Forelimb muscle (tissue), 1 donor: Measurements from ENCODE around the gene HSPA6. TPM values are rescaled to one million over a fixed set of nuclear protein-coding genes. Genes with fewer than 3 reads are reported as not detected.
"Not testable (repeated sequence)": the region's sequence is repeated elsewhere in the genome, so short reads cannot be mapped to it uniquely, and the experiment has no call there.

Source experiments
- DNase-seq: peaks from one replicate; pipeline ENCODE4 v3.0.0-alpha.2; 2013; ENCODE audit warnings: low read depth
- polyA plus RNA-seq: library from polyadenylated mRNA; unstranded; fragments of 120-200 nt; gene quantifications from one replicate; pipeline ENCODE4 v1.2.1, GENCODE V29; 2013; ENCODE audit not compliant: insufficient read length

Gene HSPA6
- 0.57 TPM for polyA plus RNA-seq

DNA sequence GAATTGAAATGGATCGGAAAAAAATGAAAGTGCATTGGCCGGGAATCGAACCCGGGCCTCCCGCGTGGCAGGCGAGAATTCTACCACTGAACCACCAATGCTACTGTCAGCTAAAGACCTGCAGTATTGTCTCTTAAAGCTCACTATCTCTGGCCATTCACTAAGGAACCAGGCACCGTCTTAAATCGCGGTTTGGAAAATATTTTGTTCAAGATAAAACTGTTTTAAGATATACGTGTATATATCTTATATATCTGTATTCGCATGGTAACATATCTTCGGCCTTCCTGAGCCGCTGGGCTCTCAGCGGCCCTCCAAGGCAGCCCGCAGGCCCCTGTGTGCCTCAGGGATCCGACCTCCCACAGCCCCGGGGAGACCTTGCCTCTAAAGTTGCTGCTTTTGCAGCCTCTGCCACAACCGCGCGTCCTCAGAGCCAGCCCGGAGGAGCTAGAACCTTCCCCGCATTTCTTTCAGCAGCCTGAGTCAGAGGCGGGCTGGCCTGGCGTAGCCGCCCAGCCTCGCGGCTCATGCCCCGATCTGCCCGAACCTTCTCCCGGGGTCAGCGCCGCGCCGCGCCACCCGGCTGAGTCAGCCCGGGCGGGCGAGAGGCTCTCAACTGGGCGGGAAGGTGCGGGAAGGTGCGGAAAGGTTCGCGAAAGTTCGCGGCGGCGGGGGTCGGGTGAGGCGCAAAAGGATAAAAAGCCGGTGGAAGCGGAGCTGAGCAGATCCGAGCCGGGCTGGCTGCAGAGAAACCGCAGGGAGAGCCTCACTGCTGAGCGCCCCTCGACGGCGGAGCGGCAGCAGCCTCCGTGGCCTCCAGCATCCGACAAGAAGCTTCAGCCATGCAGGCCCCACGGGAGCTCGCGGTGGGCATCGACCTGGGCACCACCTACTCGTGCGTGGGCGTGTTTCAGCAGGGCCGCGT lies at the start of gene HSPA6:
Gene HSPA6, plus strand, starts transcription at position 724 of the 925 bp plus-strand sequence. Its CDS starts 119 bp downstream, at position 843.
- peak; percentile 89 for DNase-seq

DNA sequence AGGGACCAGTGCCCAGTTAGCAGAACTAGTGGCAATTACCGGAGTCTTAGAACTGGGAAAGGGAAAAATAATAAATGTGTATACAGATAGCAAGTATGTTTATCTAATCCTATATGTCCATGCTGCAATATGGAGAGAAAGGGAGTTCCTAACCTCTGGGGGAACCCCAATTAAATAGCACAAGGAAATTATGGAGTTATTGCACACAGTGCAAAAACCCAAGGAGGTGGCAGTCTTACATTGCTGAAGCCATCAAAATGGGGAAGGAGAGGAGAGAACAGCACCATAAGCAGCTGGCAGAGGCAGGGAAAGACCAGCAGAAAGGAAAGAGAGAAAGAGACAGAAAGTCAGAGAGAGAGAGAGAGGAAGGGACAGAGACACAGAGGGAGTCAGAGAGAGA lies 46.6 kb upstream of the HSPA6 start:
- DNase-seq, result not testable (repeated sequence)

DNA sequence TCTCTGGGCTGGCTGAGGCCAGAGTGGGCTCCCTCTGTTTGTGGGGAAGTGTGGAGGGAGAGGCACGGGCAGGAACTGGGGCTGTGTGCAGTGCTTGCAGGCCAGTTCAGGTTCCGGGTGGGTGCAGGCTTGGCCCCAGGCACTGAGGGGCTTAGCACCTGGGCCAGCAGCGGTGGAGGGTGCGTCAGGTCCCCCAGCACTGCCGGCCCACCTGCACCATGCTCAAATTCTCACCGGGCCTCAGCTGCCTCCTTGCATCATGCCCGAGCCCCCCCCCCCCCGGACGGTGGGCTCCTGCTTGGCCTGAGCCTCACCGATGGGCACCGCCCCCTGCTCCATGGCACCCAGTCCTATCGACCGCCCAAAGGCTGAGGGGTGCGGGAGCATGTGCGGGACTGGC lies 45.4 kb upstream of the HSPA6 start:
- DNase-seq, result no peak

DNA sequence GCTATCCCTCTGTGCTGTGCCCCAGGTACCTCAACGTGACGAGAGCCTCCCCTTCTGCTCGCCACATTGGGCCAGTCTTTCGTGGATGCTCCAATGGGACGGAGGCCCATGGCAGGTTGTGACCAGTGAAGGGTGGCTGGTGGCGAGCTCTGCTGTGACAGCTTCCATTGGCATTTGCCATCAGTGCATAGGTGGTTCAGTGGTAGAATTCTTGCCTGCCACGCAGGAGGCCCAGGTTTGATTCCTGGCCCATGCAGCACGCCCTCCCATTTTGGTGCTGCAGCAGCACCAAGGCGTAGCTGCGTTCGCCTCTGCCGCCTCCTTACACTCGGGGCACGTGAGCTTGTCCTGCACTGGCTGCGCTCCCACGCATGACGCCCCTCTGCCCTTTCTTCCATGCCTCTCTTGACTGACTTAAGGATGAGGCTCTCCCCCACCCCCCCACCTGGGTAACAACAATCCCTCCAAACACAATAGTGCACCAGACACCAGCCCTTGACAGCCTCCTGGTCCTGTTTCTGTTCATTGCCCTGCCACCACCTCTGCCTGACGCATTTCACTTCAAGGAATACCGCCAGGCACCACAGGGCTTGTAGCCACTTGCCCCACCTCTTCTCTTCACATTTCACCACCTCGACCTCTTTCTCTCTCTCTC lies 43.8 kb upstream of the HSPA6 start:
- no peak for DNase-seq

DNA sequence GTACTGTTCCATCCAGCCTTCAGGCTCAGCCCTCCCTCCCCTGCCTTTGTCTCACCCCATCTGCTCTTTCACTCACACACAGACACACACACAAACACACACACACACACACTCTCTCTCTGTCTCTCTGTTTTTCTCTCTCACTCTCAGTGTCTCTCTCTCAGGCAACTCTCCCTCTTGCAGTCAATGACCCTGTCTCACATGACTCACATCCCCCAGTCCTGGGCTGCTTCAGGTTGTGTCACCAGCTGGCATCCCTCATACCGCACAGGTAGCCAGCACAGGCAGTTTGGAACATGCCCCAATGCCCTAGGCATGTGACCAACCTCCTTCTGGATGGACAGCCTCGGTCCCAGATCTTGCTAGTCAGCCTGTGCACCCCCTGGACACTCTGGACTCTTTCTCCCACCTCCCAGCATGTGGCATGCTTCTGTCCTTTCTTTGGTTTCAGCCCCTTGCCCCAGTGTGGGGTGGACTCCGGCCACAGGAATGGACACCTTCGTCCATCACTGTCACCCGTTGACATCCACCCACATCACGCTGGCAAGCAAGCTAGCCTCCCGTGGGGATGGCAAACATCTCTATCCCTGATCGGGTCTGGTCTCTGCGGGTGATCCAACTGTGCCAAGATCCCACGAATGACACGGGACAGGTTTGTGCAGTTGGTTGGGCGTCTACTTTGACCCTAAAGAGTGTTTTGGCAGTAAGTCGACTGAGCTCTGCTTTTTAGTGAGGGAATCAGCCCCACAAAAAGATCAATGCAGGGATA lies 42.5 kb upstream of the HSPA6 start:
- no peak for DNase-seq

DNA sequence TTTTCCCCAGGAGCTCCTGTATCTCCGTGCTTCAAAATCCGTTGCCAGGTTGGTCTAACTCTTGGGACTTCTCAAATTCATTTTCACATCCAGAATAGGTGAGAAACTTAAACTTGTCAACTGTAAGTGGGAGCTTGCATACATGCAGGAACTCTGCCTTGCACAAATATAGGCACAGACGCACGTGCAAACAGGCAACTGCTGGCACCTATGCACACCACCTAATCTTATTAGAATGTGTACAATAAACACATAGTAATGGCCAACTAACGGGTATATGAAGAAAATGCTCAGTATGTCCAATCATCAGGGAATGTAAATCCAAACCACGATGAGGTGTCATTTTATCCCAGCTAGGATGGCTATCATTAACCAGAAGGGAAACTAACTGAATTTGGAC lies 41.7 kb upstream of the HSPA6 start:
- no peak for DNase-seq

DNA sequence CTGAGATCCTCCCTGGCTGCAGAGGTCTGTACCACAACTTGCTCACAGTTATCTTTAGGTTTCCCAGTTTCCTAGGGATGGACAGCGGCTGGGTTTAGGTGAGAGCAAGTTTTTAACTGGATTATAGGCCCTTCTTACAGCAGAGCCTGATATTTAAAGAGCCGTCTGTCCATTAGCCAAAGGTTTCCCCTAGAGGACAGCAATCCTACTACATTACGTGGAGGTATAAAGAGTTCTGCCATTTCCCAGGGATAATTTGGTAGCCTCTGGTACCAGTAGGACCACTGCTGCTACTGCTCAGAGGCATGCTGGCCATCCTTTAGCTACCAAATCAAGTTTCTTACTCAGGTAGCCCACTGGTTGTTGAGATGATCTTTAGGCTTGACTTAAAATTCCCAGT lies 41.0 kb upstream of the HSPA6 start:
- DNase-seq, result no peak

DNA sequence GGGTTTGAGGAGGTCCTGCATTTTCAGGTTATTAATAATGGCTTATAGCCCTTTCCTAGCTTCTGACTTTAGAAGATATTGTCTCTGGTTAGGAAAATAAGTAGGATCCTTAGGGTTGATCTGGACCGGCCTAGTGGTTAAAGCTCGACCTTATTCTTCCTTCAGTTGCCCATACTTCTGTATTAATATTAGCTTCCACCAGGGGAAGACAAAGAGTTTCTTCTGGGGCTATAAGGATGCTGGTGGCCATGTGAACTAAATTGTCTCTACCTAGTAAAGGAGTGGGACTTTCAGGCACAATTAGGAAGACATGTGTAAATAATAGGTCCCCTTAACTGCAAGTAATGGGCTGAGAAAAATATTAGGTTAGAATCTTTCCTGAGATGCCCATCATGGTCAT lies 39.7 kb upstream of the HSPA6 start:
- DNase-seq, result no peak

DNA sequence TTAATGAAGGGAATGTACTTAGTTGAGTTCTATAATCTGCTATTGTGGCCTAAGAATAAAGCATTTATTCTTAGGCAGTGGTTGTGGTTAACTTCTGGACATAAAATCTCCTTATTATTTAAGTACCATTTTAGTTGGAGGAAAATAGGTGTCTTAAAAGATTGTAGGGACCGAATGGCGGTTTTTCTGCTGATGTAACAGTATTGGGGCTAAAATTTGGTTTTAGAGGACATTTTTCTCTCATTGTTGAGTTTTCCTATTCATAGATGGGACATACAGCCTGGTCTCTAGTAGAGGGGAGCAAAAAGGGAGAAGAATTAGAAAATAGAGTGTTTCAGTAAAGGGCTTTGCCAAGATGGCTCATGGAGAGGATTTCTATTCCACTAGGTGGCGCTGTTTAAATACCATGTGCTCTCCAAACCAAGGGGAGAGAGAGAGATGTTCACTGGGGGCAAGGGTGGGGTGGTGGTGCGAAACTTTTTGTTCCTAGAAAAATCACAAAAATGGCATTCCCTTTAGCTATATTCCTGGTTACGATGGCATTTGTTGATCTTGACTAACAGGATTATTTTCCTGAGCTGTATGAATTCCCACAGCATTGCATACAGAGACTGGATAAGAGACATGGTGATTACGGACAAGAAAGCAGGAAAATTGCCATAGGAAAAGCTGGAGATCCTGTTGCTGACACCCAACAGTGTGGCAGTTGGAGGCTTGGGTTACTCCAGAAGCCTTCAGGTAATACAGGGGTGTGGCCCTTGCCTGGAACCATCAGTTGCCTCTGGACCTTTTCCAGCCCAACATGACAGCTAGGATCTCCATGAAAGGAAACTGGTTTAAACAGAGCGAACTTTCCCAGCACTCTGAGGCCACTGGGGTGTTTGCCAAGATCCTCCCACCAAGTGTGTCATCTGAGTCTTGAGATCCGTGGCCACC lies 37.3 kb upstream of the HSPA6 start:
- no peak for DNase-seq

DNA sequence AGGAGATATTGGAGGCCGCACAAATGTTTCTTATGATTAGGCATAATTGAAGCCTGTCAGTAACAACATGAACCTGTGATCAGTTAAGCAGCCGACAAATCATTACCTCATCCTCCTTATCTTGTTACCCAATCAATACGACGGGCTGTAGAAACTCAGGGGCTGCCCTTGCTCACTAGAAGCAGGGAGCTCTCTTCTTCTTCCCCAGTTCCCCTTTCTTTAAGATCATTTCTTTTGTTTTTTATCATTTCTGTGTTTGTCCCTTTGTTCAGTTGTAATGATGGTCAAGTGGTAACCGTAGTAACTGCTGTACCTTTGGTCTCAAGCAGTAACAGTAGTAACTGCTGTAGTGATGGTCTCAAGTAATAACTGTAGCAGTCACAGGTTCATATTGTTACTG lies 32.9 kb upstream of the HSPA6 start:
- DNase-seq, result no peak

DNA sequence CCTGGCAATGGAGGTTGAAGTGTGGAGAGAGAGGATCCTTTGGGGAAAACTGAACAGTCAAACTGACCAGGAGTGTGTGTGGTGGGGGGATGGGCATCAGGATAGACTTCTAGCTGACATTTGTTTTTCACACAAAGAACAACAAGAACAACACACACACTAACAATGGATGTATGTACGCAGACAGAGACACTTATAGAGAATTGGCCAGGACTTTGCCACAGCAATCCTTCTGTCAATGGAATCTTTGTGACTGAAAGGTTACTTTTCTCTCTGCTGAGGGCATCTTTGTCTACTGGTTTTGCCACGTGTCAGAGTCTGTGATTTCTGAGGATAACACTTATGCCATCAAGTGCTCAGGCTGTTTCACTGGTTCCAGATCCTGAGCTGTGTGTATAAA lies 31.5 kb upstream of the HSPA6 start:
- no peak for DNase-seq

DNA sequence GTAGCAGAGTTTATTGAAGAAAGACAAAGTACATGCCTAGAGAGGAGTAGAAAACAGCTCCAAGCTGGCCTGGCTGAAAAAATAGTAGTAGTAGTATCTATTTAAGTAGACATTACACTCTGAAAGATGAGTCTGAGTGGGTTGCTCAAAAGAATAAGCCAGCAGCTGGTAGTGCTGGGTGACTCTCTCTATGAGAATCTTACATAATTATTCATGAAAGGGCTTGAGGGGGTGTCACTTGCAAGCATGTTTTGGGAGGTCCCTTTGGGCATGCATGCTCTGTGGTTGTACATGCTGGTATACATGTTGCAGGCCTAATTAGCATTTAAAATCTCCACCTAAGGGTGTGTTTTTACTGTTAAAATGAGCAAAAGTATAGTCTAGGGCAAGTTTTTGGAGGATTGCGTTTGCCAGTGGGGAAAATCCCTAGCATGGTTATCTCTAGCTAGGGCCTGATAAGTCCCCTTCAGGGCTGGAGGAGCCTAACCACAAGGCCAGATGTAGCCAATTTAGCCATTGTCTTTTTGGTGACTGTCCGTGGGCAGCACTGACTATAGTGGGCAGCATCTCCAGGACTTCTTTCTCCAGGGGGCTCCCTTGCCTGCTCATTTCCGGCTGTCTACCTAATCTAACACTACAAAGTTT lies 30.1 kb upstream of the HSPA6 start:
- DNase-seq, result no peak

DNA sequence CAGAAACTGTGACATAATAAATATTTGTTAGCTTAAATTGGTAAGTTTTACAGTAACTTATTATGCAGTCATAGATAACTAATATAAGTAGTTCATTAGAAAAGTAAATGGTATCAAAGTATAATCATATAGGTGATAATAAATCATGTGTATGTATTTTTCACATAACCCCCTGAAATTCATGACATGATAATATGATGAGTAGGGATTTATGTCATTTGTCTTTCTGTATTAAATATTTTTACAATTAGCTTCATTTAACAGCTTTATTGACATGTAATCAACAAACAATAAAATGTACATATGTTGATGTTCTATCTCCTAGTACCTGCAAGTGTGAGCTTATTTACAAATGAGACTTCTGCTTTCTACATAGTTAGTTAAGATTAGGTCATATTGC lies 28.9 kb upstream of the HSPA6 start:
- no peak for DNase-seq

DNA sequence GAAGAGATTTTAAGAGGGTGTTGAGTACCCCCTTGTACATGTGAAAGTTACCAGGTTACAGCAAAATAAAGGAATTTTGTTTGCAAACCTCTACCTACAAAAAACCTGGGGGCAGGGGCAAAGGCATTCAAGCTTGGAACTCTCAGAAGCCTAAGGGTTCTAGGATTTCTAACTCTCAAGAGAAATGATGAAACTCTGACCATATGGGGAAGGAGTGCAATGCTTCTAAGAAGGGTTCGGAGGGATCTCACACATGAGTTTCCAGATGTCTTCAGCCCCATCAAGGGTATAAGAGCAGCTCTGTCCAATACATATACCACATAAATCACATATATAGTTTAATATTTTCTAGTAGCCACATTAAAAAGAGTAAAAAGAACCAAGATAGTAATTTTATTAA lies 26.4 kb upstream of the HSPA6 start:
- DNase-seq, result no peak

DNA sequence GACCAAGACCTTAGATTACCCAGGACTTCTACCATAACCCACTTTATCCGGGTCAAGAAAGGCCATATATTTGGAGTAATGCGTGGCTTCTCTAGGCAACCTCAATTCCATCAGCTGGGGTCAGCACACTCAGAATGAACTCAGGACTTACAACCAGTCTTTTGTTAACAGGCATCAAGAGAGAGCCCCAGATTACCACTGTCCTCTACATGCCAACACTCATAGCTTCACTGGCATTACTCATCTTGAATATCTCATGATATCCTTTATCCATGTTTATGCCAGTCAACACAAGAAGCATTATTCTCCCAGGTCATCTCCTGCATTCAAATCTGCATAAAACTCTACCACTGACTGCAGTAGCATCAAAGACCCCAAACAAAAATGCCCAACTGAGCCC lies 25.7 kb upstream of the HSPA6 start:
- DNase-seq, result no peak

DNA sequence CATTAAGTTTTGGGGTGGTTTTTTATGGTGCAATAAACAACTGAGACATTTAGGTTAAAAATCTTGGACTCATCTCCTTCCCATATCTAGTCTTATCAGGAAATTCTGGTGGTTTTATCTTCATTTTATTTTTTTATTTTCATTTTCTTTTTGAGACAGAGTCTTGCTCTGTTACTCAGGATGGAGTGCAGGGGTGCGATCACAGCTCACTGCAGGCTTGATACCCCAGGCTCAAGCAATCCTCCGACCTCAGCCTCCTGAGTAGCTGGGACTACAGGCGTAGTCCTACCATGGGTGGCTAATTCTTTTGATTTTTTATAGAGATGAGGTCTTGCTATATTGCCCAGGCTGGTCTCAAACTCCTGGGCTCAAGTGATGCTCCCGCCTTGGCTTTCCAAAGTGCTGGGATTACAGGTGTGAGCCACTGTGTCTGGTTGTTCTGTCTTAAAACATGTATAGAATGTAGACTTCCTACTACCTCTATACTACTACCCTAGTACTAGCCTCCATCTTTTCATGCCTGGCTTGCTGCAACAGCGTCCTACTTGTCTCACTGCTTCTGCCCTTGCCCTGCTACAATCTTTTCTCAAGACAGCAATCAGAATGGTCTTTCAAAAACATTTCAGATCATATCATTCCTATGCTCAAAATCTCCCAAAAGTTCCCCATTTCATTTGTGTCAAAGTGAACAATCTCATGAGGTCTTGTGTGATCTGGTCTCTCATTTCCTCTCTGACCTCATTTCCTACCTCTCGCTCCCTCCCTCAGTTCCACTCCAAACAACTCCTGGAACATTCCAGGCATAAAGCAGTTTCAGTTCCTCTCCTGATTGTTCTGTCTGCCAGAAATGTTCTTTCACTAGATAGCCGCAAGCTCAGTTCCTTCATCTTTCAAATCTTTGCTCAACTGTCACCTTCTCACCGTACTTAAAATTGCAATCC lies 25.0 kb upstream of the HSPA6 start:
- DNase-seq, result no peak

DNA sequence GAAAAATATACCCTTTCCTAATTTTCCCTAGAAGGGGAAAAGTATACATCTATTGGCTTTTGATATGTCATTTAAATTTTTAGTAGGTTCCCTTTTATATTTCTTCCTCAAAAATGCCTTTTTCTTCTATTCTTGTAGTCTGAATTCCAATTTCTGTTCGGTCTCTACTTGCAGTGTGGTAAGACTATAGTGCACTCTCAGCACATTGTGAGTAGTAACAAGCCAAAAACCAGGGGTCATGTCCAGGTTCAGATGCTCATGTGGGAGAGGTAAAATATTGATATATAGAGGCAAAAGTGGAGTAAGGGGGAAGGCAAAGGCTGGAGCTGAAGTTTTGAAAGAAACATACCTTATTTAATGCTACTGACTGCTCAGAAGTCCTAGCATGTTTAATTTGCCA lies 23.1 kb upstream of the HSPA6 start:
- DNase-seq, result no peak

DNA sequence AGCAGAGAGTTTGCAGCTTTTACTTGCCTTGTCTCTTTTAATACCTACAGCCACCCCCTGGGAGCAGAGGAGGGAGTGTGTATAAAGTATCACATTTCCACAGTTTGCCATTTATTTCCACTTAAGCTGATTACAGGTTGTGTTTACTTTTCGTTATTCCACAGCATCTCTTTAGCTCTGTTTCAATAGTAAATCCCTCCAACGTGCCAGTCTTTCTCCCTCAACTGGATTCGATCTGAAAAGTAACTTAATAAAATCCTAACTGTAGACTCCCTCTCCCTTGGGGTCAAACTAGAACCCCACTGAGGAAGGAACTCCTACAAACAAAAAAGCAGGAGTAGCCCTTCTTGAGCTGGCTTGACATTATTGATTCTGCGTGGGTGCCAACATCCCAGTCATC lies 22.2 kb upstream of the HSPA6 start:
- DNase-seq, result no peak

DNA sequence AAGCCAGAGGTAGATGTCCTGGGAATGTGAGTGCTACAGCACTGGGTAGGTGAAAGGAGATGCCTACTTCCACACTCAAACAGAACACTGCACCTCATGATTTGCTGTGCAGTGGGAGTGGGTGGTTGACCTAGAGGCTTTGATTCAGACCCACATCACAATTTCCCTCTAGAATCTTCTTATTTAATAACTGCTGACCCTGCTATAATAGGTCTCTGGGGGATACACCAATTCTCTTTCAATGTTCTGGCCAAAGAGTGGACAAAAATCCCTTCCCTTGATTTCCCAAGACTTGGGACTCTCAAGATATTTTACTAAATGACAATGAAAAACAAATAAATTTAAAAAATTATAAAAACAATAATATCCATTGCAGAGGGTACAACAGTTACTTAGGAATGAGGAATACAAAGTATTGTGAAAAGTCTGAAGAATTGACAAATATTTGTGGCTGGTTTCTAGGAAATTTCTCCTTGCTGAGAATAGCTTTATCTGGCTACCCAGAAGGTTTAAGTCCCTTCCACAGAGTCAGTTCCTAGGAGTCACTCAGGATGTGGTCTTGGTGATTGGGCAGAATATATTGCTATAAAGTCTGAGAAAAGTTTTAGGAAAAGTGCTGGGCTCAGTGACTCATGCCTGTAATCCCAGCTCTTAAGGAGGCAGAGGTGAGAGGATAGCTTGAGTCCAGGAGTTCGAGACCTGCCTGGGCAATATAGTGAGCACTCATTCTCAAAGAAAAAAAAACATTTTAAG lies 21.5 kb upstream of the HSPA6 start:
- DNase-seq, result no peak
